Mucosa of gallbladder (tissue), 1 donor: ENCODE measurements around the gene ZNF85. TPM values are rescaled to one million over a fixed set of nuclear protein-coding genes. Genes with fewer than 3 reads are reported as not detected.
A peak's percentile ranks its signal among the peaks of the same experiment; 100 is the strongest.
"Not testable (repeated sequence)": the region's sequence is repeated elsewhere in the genome, so short reads cannot be mapped to it uniquely, and the experiment has no call there.

Experiments
- DNase-seq: peaks from one replicate; pipeline ENCODE4 v3.0.0-alpha.2; 2020; ENCODE audit warnings: low spot score
- total RNA-seq: library from RNA; stranded (reverse); gene quantifications from one replicate; pipeline ENCODE4 v1.2.1, GENCODE V29; 2021
- donor health status: DM: no; HTN: no; CAD: no.

The ZNF85 gene
- 5.5 TPM for total RNA-seq

DNA sequence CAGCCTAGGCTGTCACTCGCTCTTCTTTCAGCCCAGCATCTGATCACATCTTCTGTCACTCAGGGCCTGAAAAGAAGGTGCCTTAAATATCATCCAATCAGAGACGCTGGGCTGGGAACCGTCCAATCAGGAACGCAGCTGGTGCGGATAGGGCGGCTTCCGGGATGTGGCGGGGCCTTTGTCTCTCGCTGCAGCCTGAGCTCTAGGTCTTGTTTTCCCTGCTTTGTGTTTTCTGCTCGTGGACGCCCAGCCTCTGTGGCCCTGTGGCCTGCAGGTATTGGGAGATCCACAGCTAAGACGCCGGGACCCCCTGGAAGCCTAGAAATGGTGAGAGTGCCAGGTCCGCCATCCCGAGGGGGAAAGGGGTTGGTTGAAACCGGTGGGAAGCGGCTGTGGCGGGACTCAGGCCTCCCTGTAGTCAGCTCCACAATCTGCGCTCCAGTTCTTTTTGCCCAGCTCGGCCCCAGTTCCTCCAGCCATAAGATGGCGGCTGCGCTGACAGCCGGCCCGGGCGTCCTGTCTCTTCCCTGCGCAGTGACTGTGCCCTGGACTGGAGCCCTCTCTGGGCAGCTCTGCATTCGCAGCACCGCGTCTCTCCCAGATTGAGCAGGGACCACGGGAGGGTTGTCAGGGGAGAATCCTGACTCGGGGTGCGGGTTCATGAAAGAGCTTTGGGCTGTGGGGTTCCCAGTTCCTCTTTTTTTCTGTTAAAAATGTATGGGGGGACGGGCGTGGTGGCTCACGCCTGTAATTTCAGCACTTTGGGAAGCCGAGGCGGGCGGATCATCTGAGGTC lies at the start of gene ZNF85:
TSS of gene ZNF85 (plus strand) at position 175 of the 795 bp plus-strand sequence. CDS start at position 325, 150 bp downstream.
- DNase-seq = peak; percentile 94

DNA sequence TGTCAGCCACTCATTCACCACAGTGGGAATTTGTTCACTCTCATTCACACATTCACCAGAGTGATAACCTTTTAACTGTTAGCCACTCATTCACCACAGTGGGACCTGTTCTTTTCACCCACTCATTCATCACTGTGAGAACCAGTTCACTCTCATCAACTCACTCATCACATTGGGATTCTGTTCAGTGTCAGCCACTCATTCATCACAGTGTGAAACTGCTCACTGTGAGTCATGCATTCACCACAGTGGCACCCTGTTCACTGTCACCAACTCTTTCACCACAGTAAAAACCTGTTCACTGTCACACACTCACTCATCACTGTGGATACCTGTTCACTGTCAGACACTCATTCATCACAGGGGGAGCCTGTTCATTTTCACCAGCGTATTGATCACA lies 43.5 kb upstream of the ZNF85 start:
- no peak for DNase-seq

- DNase-seq = no peak
These were observed 10.1 kb upstream of the ZNF85 start for GRCh38 chr19:20912973-20913372.

GRCh38 chr19:20925481-20925880 lies 2.4 kb downstream of the ZNF85 start:
- DNase-seq = no peak

GRCh38 chr19:20926796-20927195 lies 3.7 kb downstream of the ZNF85 start:
- no peak for DNase-seq

DNA sequence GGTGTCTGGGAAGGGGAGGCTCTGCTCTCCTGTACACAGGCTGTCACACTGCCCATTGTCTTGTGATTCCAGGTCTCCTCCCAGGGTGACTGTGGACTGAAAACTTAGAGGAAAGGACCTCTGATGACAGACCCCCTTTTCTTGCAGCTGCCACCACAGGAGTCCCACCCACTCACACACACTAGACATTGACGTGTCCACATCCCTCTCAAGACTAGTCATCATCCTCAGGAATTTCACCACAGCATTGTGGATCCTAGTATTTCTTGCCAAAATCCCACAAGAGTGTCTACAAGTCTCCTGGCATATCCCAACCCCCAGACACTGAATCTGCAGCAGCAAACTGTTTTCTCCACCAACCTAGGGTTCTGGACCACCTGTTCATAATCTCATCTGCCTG lies 5.3 kb downstream of the ZNF85 start:
- DNase-seq = no peak

GRCh38 chr19:20936322-20936947 lies 13.4 kb downstream of the ZNF85 start:
- not testable (repeated sequence) for DNase-seq

GRCh38 chr19:20952561-20953095 lies 29.6 kb downstream of the ZNF85 start:
- not testable (repeated sequence) for DNase-seq

DNA sequence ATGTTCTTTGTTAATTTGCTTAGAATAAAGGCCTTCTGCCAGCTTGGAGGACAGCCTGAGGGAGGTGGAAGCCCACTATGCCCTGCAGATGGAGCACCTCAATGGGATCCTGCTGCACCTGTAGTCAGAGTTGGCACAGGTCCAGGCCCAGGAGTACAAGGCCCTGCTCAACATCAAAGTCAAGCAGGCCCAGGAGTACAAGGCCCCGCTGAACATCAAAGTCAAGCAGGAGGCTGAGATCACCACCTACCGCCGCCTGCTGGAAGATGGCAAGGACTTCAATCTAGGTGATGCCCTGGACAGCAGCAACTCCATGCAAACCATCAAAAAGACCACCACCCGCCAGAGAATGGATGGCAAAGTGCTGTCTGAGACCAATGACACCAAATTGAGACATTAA lies 41.7 kb downstream of the ZNF85 start:
- DNase-seq = no peak

GRCh38 chr19:20968092-20968491 lies 45.0 kb downstream of the ZNF85 start:
- no peak for DNase-seq

DNA sequence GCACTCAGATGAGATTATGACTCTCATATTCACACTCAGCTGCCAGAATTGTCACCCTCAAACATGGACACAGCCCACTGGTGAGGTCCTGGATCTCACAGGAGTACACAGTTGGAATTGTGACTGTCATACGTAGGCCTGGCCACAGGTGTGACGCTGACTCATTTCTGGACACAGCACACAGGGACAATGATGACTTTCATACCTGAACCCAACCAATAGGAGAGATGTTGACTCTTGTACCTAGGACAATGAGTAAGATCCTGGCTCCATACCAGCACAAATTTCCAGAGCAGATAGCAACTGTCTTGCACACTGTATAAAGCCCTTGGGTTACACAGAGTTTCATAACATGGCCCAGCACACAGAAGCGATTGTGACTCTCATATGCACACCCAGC lies 46.4 kb downstream of the ZNF85 start:
- DNase-seq = peak; percentile 64

DNA sequence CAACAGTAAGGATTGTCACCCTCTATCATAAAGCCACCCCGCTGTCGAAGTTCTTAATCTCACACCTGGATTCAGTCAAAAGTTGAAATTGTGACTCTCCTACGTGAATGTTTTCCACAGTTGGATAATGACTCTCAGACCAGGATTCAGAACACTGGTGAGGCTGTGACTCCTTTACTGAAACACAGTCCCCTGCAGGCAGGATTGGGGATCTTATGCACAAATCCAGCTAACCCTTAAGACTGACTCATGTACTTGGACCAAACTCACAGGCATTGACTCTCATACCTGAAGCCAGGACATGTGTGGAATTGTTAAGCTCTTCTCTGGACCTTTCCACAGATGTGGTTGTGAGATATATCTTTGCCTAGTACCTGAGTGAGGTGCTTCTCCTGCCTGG lies 46.8 kb downstream of the ZNF85 start:
- DNase-seq = no peak

- not testable (repeated sequence) for DNase-seq
These were observed 69.7 kb downstream of the ZNF85 start for GRCh38 chr19:20992788-20993187.

- DNase-seq = peak; percentile 91
These were observed 76.8 kb downstream of the ZNF85 start for GRCh38 chr19:20999731-21000352.

Other genes with a start within 250 kb of the ZNF85 start
- gene ZNF66, start 146.9 kb upstream of the ZNF85 start, total RNA-seq = 8.0 TPM
- 11.1 TPM for gene ZNF430, start 97.4 kb downstream of the ZNF85 start, total RNA-seq
- gene ZNF714, start 159.0 kb downstream of the ZNF85 start, total RNA-seq = 6.6 TPM
- 10.9 TPM for gene ZNF431, start 218.8 kb downstream of the ZNF85 start, total RNA-seq